Iris pigment epithelial cell (primary cell): Measurements from ENCODE around the gene PHACTR1.
"Not testable (repeated sequence)": the region's sequence is repeated elsewhere in the genome, so short reads cannot be mapped to it uniquely, and the experiment has no call there.

ENCODE experiments used
- DNase-seq: peaks from one replicate; pipeline ENCODE4 v3.0.0-alpha.2; 2011; ENCODE audit warnings: low read depth

The PHACTR1 gene

GRCh38 chr6:13239530-13240455 lies 523.2 kb downstream of the PHACTR1 start:
- no peak for DNase-seq

GRCh38 chr6:13241364-13241763 lies 524.8 kb downstream of the PHACTR1 start:
- no peak for DNase-seq

- DNase-seq: no peak
Measured at GRCh38 chr6:13242178-13242577, 525.6 kb downstream of the PHACTR1 start.

- no peak for DNase-seq
Measured at GRCh38 chr6:13242590-13242989, 526.0 kb downstream of the PHACTR1 start.

- DNase-seq: peak; percentile 39
Measured at GRCh38 chr6:13243033-13243432, 526.5 kb downstream of the PHACTR1 start.

GRCh38 chr6:13243745-13244144 lies 527.2 kb downstream of the PHACTR1 start:
- not testable (repeated sequence) for DNase-seq

- no peak for DNase-seq
Measured at GRCh38 chr6:13247627-13248026, 531.1 kb downstream of the PHACTR1 start.

GRCh38 chr6:13248053-13248452 lies 531.5 kb downstream of the PHACTR1 start:
- peak; percentile 63 for DNase-seq

- no peak for DNase-seq
Measured at GRCh38 chr6:13248584-13248985, 532.0 kb downstream of the PHACTR1 start.

- no peak for DNase-seq
Measured at GRCh38 chr6:13248994-13249393, 532.4 kb downstream of the PHACTR1 start.

- no peak for DNase-seq
Measured at GRCh38 chr6:13249817-13250216, 533.2 kb downstream of the PHACTR1 start.

GRCh38 chr6:13250703-13251102 lies 534.1 kb downstream of the PHACTR1 start:
- peak; percentile 9 for DNase-seq

GRCh38 chr6:13251242-13251641 lies 534.7 kb downstream of the PHACTR1 start:
- no peak for DNase-seq

- no peak for DNase-seq
Measured at GRCh38 chr6:13252790-13253189, 536.2 kb downstream of the PHACTR1 start.

GRCh38 chr6:13253272-13253671 lies 536.7 kb downstream of the PHACTR1 start:
- no peak for DNase-seq

- DNase-seq: no peak
Measured at GRCh38 chr6:13256266-13257001, 539.9 kb downstream of the PHACTR1 start.

GRCh38 chr6:13259393-13259792 lies 542.8 kb downstream of the PHACTR1 start:
- no peak for DNase-seq

GRCh38 chr6:13260101-13260598 lies 543.6 kb downstream of the PHACTR1 start:
- no peak for DNase-seq

GRCh38 chr6:13260831-13261230 lies 544.3 kb downstream of the PHACTR1 start:
- no peak for DNase-seq

- DNase-seq: no peak
Measured at GRCh38 chr6:13261464-13261994, 545.0 kb downstream of the PHACTR1 start.

- no peak for DNase-seq
Measured at GRCh38 chr6:13262302-13263230, 546.0 kb downstream of the PHACTR1 start.

GRCh38 chr6:13263669-13264068 lies 547.1 kb downstream of the PHACTR1 start:
- no peak for DNase-seq
